PC-3 (cell line): ENCODE data around the gene RIPPLY3. TPM values are rescaled to one million over a fixed set of nuclear protein-coding genes. Genes with fewer than 3 reads are reported as not detected.
"Not testable (repeated sequence)": the region's sequence is repeated elsewhere in the genome, so short reads cannot be mapped to it uniquely, and the experiment has no call there.

Experiments
- ATAC-seq: fragments of 200-7000 bp; cut with Tn5 transposase; 2 replicates; pipeline ENCODE4 v1.9.1; 2020; ENCODE audit warnings: mild to moderate bottlenecking, moderate library complexity
- BruUV-seq: library from RNA; stranded (reverse); fragments of 400-500 nt; replicated peaks from 2 replicates; lab custom pipeline; 2021; lab: Mats Ljungman, UMichigan
- CTCF ChIA-PET: fragments of 300-600 bp; sonication (Branson Sonifier 250); formaldehyde crosslinking; loops from one replicate; lab custom pipeline; 2022; ENCODE audit warnings: antibody characterized with exemption; lab: Charles Lee
- POLR2A ChIA-PET: fragments of 300-600 bp; sonication (Branson Sonifier 250); formaldehyde crosslinking; loops from one replicate; lab custom pipeline; 2022; ENCODE audit warnings: antibody characterized with exemption; ENCODE audit not compliant: unreplicated experiment; lab: Charles Lee
- DNase-seq: peaks from one replicate; pipeline ENCODE4 v3.0.0-alpha.2; 2015
- H2AFZ ChIP-seq: fragments of 300-600 bp; sonication (generic); 2 replicates; pipeline ENCODE4 v1.6.0; 2016; ENCODE audit warnings: antibody characterized with exemption, low read length
- H3F3A ChIP-seq: fragments of 300-600 bp; sonication (generic); one replicate; pipeline ENCODE4 v1.6.0; 2017; ENCODE audit warnings: antibody characterized with exemption, low read length, control low read depth, mild to moderate bottlenecking; ENCODE audit not compliant: unreplicated experiment
- H3K27ac ChIP-seq: fragments of 300-600 bp; sonication (generic); 2 replicates; pipeline ENCODE4 v1.5.1; 2016; ENCODE audit warnings: mild to moderate bottlenecking, low read length
- H3K27me3 ChIP-seq: fragments of 300-600 bp; sonication (generic); 2 replicates; pipeline ENCODE4 v1.6.1; 2016; ENCODE audit warnings: low read length, mixed read lengths
- H3K36me3 ChIP-seq: fragments of 300-600 bp; sonication (generic); 2 replicates; pipeline ENCODE4 v1.6.1; 2016; ENCODE audit warnings: low read depth, mixed run types, low read length, mixed read lengths
- H3K4me1 ChIP-seq: fragments of 300-600 bp; sonication (generic); 2 replicates; pipeline ENCODE4 v1.5.1; 2016; ENCODE audit warnings: low read length; ENCODE audit not compliant: insufficient read depth
- H3K4me2 ChIP-seq: fragments of 300-600 bp; sonication (generic); 2 replicates; pipeline ENCODE4 v1.6.0; 2016; ENCODE audit warnings: low read length
- H3K4me3 ChIP-seq: fragments of 300-600 bp; sonication (generic); 2 replicates; pipeline ENCODE4 v1.5.1; 2016; ENCODE audit warnings: mild to moderate bottlenecking, low read length, mixed read lengths
- H3K79me2 ChIP-seq: fragments of 300-600 bp; sonication (generic); 2 replicates; pipeline ENCODE4 v1.6.1; 2017; ENCODE audit warnings: low read length, mixed read lengths
- H3K9ac ChIP-seq: fragments of 300-600 bp; sonication (generic); 2 replicates; pipeline ENCODE4 v1.6.0; 2016; ENCODE audit warnings: mild to moderate bottlenecking, low read length
- H3K9me2 ChIP-seq: fragments of 300-600 bp; sonication (generic); replicated peaks from 2 replicates; pipeline ENCODE4 v1.6.1; 2016; ENCODE audit warnings: mixed run types, low read length, mixed read lengths
- H3K9me3 ChIP-seq: fragments of 300-600 bp; sonication (generic); 2 replicates; pipeline ENCODE4 v1.6.1; 2016; ENCODE audit warnings: low read length, mixed read lengths
- H4K20me1 ChIP-seq: fragments of 300-600 bp; sonication (generic); 2 replicates; pipeline ENCODE4 v1.6.1; 2016; ENCODE audit warnings: low read length, mixed read lengths
- CTCF ChIP-seq: fragments of 300-600 bp; sonication (generic); conservative IDR thresholded peaks from 2 replicates; pipeline ENCODE4 v1.5.1; 2017; ENCODE audit warnings: antibody characterized with exemption, low read depth, mild to moderate bottlenecking, low read length
- EZH2 ChIP-seq: fragments of 300-600 bp; sonication (generic); IDR thresholded peaks from one replicate; pipeline ENCODE4 v1.6.1; 2017; ENCODE audit warnings: antibody characterized with exemption, mild to moderate bottlenecking, low read length; ENCODE audit not compliant: unreplicated experiment
- EZH2phosphoT487 ChIP-seq: fragments of 300-600 bp; sonication (generic); IDR thresholded peaks from 2 replicates; pipeline ENCODE4 v1.6.1; 2018; ENCODE audit warnings: mild to moderate bottlenecking, antibody characterized with exemption, low read length, borderline replicate concordance
- intact Hi-C: fragments of 100-400 bp; cut with micrococcal nuclease; formaldehyde crosslinking; loops from 2 replicates; pipeline ENCODE4 v1.9.0; 2023
- total RNA-seq: library from RNA; depleted of rRNA; stranded (reverse); fragments of >200 nt; gene quantifications from 2 replicates; pipeline ENCODE4 v1.2.3, GENCODE V29; 2014

RIPPLY3 gene
- total RNA-seq, 1 experiment from 2014 or later, result 10.0 TPM

GRCh38 chr21:37003917-37004316 is 2.6 kb upstream of the RIPPLY3 start:
- H3K79me2 ChIP-seq, BruUV-seq, CTCF ChIA-PET, H3K27ac ChIP-seq, H3K4me3 ChIP-seq, H3K4me1 ChIP-seq, ATAC-seq, H3K9ac ChIP-seq, intact Hi-C loops, H2AFZ ChIP-seq, POLR2A ChIA-PET, H3K4me2 ChIP-seq, H4K20me1 ChIP-seq, H3K9me3 ChIP-seq, DNase-seq, H3K9me2 ChIP-seq, H3K27me3 ChIP-seq, H3K36me3 ChIP-seq, H3F3A ChIP-seq: not testable (repeated sequence)

GRCh38 chr21:37005548-37006485 is 685 bp upstream of the RIPPLY3 start:
- no peak overlapping the region for H3K27ac ChIP-seq
- no peaks in the 10 kb centered on the region for H3F3A ChIP-seq
- H2AFZ ChIP-seq, result peak overlapping the region; percentile 100
- H3K4me1 ChIP-seq, result peaks cover 13% of the 10 kb centered on the region; the same call in 1 of the 2 replicates
- POLR2A ChIA-PET, result interaction anchor here (0.6 kb wide), 1 partner anchor 20 kb away, joined by 5 read pairs; no protein-coding TSS in a partner anchor
- intact Hi-C loops, result loop anchor here (5.0 kb wide), 1 partner anchor 81 kb away; no protein-coding TSS in a partner anchor
- H3K27me3 ChIP-seq, result no peaks in the 10 kb centered on the region
- no peak overlapping the region for H3K9ac ChIP-seq
- H3K36me3 ChIP-seq, result no peaks in the 10 kb centered on the region
- no peaks in the 10 kb centered on the region for H3K9me3 ChIP-seq
- CTCF ChIA-PET, result no interaction called here
- no TSS peak for BruUV-seq
- TF ChIP-seq EZH2, result no peak
- no peak for DNase-seq
- H4K20me1 ChIP-seq, result no peaks in the 10 kb centered on the region
- ATAC-seq, result no peak
- H3K4me2 ChIP-seq, result peak overlapping the region; percentile 86
- no peaks in the 10 kb centered on the region for H3K79me2 ChIP-seq
- H3K9me2 ChIP-seq, result no peaks in the 10 kb centered on the region
- H3K4me3 ChIP-seq, result peak overlapping the region; percentile 76

GRCh38 chr21:37008724-37009123 is 2.2 kb downstream of the RIPPLY3 start:
- CTCF ChIA-PET, result interaction anchor here (0.7 kb wide), 1 partner anchor 12 kb away, joined by 6 read pairs; no protein-coding TSS in a partner anchor

More at GRCh38 chr21:37008724-37009123, 2.2 kb downstream of the RIPPLY3 start:
- H4K20me1 ChIP-seq, result no peaks in the 10 kb centered on the region
- H3K4me3 ChIP-seq, result no peak overlapping the region
- no peaks in the 10 kb centered on the region for H3K9me2 ChIP-seq
- ATAC-seq, result no peak
- H3K27ac ChIP-seq, result no peak overlapping the region
- TF ChIP-seq EZH2phosphoT487 (no peak), EZH2 (no peak), CTCF (no peak)
- intact Hi-C loops, result loop anchor here (1.0 to 5.0 kb wide), 3 partner anchors 31 to 147 kb away; no protein-coding TSS in a partner anchor
- no peaks in the 10 kb centered on the region for H3K36me3 ChIP-seq
- no peak overlapping the region for H2AFZ ChIP-seq
- peak overlapping the region; percentile 92; the same call in 1 of the 2 replicates for H3K4me2 ChIP-seq
- no peak for DNase-seq
- no peaks in the 10 kb centered on the region for H3K9me3 ChIP-seq
- H3K79me2 ChIP-seq, result no peaks in the 10 kb centered on the region
- H3K9ac ChIP-seq, result no peak overlapping the region
- H3K4me1 ChIP-seq, result peaks cover 13% of the 10 kb centered on the region; the same call in 1 of the 2 replicates
- no peaks in the 10 kb centered on the region for H3K27me3 ChIP-seq
- BruUV-seq, result no TSS peak
- no peaks in the 10 kb centered on the region for H3F3A ChIP-seq
- POLR2A ChIA-PET, result no interaction called here
